Fibroblast of lung (primary cell): ENCODE results near the gene BMERB1. TPM values are rescaled to one million over a fixed set of nuclear protein-coding genes. Genes with fewer than 3 reads are reported as not detected.
A peak's percentile ranks its signal among the peaks of the same experiment; 100 is the strongest.

ENCODE experiments used
- DNase-seq, 2 donors: peaks; one replicate each; pipeline versions ENCODE4 v3.0.0 to v3.0.0-alpha.2; 2010; ENCODE audit warnings: low read depth in 2 of 2
- H2AFZ ChIP-seq: 2 replicates; pipeline ENCODE4 v1.5.1; 2012; ENCODE audit warnings: low read length, control low read depth, inconsistent platforms
- H3K27ac ChIP-seq: 2 replicates; pipeline ENCODE4 v1.5.1; 2011; ENCODE audit warnings: low read length, control low read depth; ENCODE audit not compliant: insufficient read depth
- H3K27me3 ChIP-seq: 2 replicates; pipeline ENCODE4 v1.5.1; 2011; ENCODE audit warnings: mild to moderate bottlenecking, low read length; ENCODE audit not compliant: control insufficient read depth, insufficient read depth
- H3K36me3 ChIP-seq: 2 replicates; pipeline ENCODE4 v1.5.1; 2011; ENCODE audit warnings: low read length; ENCODE audit not compliant: control insufficient read depth, insufficient read depth
- H3K4me1 ChIP-seq: 2 replicates; pipeline ENCODE4 v1.5.1; 2011; ENCODE audit warnings: low read length; ENCODE audit not compliant: control insufficient read depth, insufficient read depth; ENCODE audit errors: extremely low read depth
- H3K4me2 ChIP-seq: 2 replicates; pipeline ENCODE4 v1.5.1; 2011; ENCODE audit warnings: low read length, control low read depth; ENCODE audit not compliant: insufficient read depth; ENCODE audit errors: extremely low read depth
- H3K4me3 ChIP-seq, 4 experiments: fragments of 200-600 bp in 1 of 4; sonication (generic) in 1 of 4; replicated peaks in 1 of 4; 2 replicates each; pipeline ENCODE4 v1.5.1; 2011 to 2016; ENCODE audit warnings: low read length in 4 of 4, low read depth in 3 of 4, mild to moderate bottlenecking in 3 of 4, control low read depth in 2 of 4, inconsistent platforms in 1 of 4, mixed read lengths in 1 of 4; ENCODE audit not compliant: insufficient read depth in 1 of 4; ENCODE audit errors: control extremely low read depth in 1 of 4
- H3K79me2 ChIP-seq: 2 replicates; pipeline ENCODE4 v1.5.1; 2012; ENCODE audit warnings: mild to moderate bottlenecking, low read length, inconsistent platforms; ENCODE audit not compliant: control insufficient read depth, insufficient read depth
- H3K9ac ChIP-seq: 2 replicates; pipeline ENCODE4 v1.5.1; 2011; ENCODE audit warnings: mild to moderate bottlenecking, low read length, control low read depth; ENCODE audit not compliant: insufficient read depth
- H3K9me3 ChIP-seq: 2 replicates; pipeline ENCODE4 v1.5.1; 2012; ENCODE audit warnings: low read depth, low read length; ENCODE audit not compliant: control insufficient read depth, insufficient read depth
- H4K20me1 ChIP-seq: 2 replicates; pipeline ENCODE4 v1.5.1; 2011; ENCODE audit warnings: low read length; ENCODE audit not compliant: control insufficient read depth, insufficient read depth; ENCODE audit errors: extremely low read depth
- EZH2 ChIP-seq: IDR thresholded peaks from 2 replicates; pipeline ENCODE4 v1.5.1; 2012; ENCODE audit warnings: low read length, control low read depth, mild to moderate bottlenecking; ENCODE audit errors: missing control alignments
- polyA plus RNA-seq, 2 donors: library from polyadenylated mRNA; depleted of rRNA in 1 of 2; stranded (reverse) in 1 of 2; unstranded in 1 of 2; fragments of >200 nt; gene quantifications; 2 replicates each; pipeline ENCODE4 v1.2.1, GENCODE V29; 2011 to 2012; ENCODE audit warnings: missing spikeins in 1 of 2
- total RNA-seq: library from RNA; depleted of rRNA; stranded (reverse); fragments of >200 nt; gene quantifications from 2 replicates; pipeline ENCODE4 v1.2.1, GENCODE V29; 2014
- TF ChIP-seq, protein P1 (sequence below), 2 donors: IDR thresholded peaks in 1 of 2; conservative IDR thresholded peaks in 1 of 2; 1 replicate in 1 of 2; 2 replicates in 1 of 2; pipeline ENCODE4 v1.5.1; 2011 to 2012; ENCODE audit warnings: low read length in 2 of 2, control low read depth in 1 of 2, inconsistent platforms in 1 of 2, low read depth in 1 of 2, mild to moderate bottlenecking in 1 of 2

The BMERB1 gene
- total and polyA plus RNA-seq, 2 donors (not counting 1 experiment from before 2014, with no cell fraction given) = 39.1 to 46.0 TPM

DNA sequence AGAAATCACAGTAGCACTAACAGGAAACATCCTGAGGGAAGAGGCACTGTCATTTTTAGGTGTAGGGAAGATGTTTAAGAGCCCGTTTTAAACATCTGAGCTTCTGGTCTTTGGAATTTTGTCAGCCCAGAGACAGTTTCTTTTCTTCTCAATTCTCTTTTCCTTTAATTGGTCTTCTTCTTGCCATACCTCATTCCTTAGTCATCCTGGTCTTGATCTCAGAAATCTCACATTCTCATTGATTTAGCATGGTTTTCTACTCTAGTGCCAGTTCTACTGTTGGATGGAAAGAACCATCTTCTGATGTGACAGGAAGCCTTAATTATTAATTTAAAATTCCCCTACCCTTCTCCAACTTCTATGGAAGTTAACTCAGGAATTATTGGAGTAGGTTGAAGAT lies 25.4 kb downstream of the BMERB1 start:
- TF ChIP-seq, protein P1, sequence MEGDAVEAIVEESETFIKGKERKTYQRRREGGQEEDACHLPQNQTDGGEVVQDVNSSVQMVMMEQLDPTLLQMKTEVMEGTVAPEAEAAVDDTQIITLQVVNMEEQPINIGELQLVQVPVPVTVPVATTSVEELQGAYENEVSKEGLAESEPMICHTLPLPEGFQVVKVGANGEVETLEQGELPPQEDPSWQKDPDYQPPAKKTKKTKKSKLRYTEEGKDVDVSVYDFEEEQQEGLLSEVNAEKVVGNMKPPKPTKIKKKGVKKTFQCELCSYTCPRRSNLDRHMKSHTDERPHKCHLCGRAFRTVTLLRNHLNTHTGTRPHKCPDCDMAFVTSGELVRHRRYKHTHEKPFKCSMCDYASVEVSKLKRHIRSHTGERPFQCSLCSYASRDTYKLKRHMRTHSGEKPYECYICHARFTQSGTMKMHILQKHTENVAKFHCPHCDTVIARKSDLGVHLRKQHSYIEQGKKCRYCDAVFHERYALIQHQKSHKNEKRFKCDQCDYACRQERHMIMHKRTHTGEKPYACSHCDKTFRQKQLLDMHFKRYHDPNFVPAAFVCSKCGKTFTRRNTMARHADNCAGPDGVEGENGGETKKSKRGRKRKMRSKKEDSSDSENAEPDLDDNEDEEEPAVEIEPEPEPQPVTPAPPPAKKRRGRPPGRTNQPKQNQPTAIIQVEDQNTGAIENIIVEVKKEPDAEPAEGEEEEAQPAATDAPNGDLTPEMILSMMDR (conservative IDR thresholded peaks at IDR 0.05 in 1 of 2, IDR thresholded peaks at IDR 0.05 in 1 of 2; ENCODE audit: low read depth in 1 of 2, low read length in 2 of 2) = no peak
- no peaks in the 10 kb centered on the region for H3K36me3 ChIP-seq
- H3K27me3 ChIP-seq = no peaks in the 10 kb centered on the region
- H3K9me3 ChIP-seq = no peaks in the 10 kb centered on the region
- no peak overlapping the region for H3K9ac ChIP-seq
- H2AFZ ChIP-seq = no peak overlapping the region
- H3K4me1 ChIP-seq = no peaks in the 10 kb centered on the region
- H3K79me2 ChIP-seq = no peaks in the 10 kb centered on the region
- no peak overlapping the region for H3K27ac ChIP-seq
- H4K20me1 ChIP-seq = no peaks in the 10 kb centered on the region
- DNase-seq = peak in 1 of 2 donors; percentile 32
- H3K4me2 ChIP-seq = no peak overlapping the region
- no peak overlapping the region for H3K4me3 ChIP-seq

- no peak overlapping the region for H3K4me3 ChIP-seq
- H2AFZ ChIP-seq = no peak overlapping the region
- H3K9me3 ChIP-seq = no peaks in the 10 kb centered on the region
- H3K4me1 ChIP-seq = no peaks in the 10 kb centered on the region
- TF ChIP-seq EZH2 = no peak
- TF ChIP-seq, protein P1 (conservative IDR thresholded peaks at IDR 0.05 in 1 of 2, IDR thresholded peaks at IDR 0.05 in 1 of 2; ENCODE audit: low read depth in 1 of 2, low read length in 2 of 2) = no peak
- no peak overlapping the region for H3K27ac ChIP-seq
- H3K27me3 ChIP-seq = no peaks in the 10 kb centered on the region
- H3K36me3 ChIP-seq = no peaks in the 10 kb centered on the region
- DNase-seq = no peak
- H3K79me2 ChIP-seq = no peaks in the 10 kb centered on the region
- no peak overlapping the region for H3K4me2 ChIP-seq
- no peak overlapping the region for H3K9ac ChIP-seq
- no peaks in the 10 kb centered on the region for H4K20me1 ChIP-seq
Observed at GRCh38 chr16:15460601-15461000, 26.2 kb downstream of the BMERB1 start.

DNA sequence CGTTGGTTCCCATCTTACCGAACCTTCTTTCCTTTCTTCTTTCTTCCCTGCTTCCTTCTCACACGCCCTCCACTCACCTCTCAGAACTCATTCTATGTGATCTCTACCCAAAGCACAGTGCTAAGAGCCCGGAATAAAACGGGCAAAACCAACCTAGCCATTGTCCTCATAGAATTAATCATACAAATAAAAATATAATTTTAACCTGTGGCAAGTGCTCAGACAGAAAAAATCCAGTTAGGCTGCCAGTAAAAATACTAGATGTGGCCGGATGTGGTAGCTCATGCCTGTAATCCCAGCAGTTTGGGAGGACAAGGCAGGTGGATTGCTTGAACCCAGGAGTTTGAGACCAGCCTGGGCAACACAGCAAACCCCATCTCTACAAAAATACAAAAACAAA lies 27.0 kb downstream of the BMERB1 start:
- Histone ChIP-seq H3K4me2 (no peak overlapping the region), H3K36me3 (no peaks in the 10 kb centered on the region), H3K4me3 (no peak overlapping the region), H3K79me2 (no peaks in the 10 kb centered on the region), H2AFZ (no peak overlapping the region), H3K27ac (no peak overlapping the region), H3K9me3 (no peaks in the 10 kb centered on the region), H4K20me1 (no peaks in the 10 kb centered on the region), H3K9ac (no peak overlapping the region), H3K27me3 (no peaks in the 10 kb centered on the region), H3K4me1 (no peaks in the 10 kb centered on the region)
- TF ChIP-seq, protein P1 (conservative IDR thresholded peaks at IDR 0.05 in 1 of 2, IDR thresholded peaks at IDR 0.05 in 1 of 2; ENCODE audit: low read depth in 1 of 2, low read length in 2 of 2) = no peak
- TF ChIP-seq EZH2 = no peak
- DNase-seq = peak in 1 of 2 donors; percentile 72
